GM19193 (cell line): ENCODE data around the gene TMEM72.

Experiments
- POLR2A ChIP-seq: IDR thresholded peaks from 4 replicates; pipeline ENCODE4 v1.6.1; 2011; ENCODE audit not compliant: insufficient read depth, insufficient read length; ENCODE audit errors: extremely low read depth

The TMEM72 gene

DNA sequence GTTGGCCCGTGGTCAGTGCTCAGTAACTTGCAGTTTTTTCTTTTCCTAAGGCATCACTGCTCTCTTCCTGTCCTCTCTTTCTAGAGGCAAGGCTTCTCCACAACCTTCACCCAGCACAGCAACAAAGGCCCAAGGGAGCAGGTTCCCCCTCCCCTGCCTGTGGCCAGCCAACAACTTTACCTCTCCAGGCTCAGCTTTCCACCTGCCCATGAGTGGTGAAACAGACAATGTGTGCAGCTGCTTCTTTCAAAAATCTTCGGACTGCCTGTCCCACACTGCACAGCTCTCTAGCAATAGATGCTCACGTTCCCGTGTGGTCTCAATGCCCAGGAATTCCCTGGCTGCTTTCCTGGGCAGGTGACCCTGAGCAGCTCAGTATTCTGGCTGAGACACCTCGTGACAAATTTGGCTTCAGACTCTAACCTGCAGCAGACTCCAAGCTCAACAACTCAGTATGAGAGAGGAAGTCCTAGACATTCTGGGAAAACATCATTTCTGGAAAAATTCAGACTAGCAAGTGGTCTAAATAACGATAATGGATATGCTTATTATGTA lies 28.9 kb upstream of the TMEM72 start:
- TF ChIP-seq POLR2A = no peak

DNA sequence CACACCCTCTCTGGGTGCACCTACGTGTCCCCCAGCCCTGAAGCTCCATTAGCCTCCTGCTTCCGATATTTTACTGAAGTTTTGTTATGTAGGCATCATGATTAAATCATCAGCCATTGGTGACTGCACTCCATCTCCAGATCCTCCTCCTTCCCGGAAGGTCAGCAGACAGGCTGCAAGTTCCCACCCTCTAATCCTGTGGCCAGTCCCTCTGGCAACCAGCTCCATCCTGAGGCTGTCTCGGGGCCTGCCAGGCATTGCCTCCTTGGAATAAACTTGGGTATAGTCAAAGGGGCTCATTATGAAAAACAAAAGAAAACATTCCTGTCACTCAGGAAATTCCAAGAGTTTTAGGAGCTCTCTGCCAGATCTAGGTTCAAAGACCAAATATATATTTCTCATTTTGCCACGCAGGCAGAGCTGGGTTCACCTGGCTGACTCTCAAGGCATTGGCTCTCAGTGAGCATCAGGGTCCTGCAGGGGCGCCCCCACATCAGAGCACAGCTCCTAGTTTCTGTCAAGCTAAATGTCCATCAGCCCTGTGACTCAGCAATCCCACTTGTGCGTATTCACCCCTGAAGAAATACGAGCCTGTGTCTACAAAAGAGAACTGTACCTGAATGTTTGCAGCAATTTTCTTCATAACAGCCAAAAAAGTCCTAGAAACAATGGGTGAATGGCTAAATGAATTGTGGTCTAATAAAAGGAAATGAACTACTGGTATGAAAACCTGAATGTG lies 27.4 kb upstream of the TMEM72 start:
- no peak for TF ChIP-seq POLR2A

- no peak for TF ChIP-seq POLR2A
Observed at GRCh38 chr10:44885710-44886109, 25.4 kb upstream of the TMEM72 start.

DNA sequence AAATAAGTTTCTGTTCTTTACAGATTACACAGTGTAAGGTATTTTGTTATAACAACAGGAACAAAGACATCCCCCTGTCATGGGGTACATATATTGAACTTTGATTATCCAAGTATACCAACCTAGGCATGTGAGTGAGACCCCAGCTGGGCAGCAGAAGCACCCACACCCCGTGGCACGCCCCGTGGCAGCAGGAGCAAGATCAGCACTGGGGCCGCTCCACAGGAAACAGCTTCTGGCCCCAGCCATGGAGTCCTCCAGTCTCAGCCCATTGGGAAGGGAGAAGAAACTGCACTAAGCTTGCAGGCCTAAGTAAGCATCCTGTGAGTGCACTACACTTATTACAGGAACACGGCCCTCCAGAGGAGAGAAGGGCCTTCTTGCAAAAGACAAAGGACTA lies 24.2 kb upstream of the TMEM72 start:
- no peak for TF ChIP-seq POLR2A

GRCh38 chr10:44888886-44889285 lies 22.3 kb upstream of the TMEM72 start:
- no peak for TF ChIP-seq POLR2A

- no peak for TF ChIP-seq POLR2A
Observed at GRCh38 chr10:44889834-44890233, 21.3 kb upstream of the TMEM72 start.

DNA sequence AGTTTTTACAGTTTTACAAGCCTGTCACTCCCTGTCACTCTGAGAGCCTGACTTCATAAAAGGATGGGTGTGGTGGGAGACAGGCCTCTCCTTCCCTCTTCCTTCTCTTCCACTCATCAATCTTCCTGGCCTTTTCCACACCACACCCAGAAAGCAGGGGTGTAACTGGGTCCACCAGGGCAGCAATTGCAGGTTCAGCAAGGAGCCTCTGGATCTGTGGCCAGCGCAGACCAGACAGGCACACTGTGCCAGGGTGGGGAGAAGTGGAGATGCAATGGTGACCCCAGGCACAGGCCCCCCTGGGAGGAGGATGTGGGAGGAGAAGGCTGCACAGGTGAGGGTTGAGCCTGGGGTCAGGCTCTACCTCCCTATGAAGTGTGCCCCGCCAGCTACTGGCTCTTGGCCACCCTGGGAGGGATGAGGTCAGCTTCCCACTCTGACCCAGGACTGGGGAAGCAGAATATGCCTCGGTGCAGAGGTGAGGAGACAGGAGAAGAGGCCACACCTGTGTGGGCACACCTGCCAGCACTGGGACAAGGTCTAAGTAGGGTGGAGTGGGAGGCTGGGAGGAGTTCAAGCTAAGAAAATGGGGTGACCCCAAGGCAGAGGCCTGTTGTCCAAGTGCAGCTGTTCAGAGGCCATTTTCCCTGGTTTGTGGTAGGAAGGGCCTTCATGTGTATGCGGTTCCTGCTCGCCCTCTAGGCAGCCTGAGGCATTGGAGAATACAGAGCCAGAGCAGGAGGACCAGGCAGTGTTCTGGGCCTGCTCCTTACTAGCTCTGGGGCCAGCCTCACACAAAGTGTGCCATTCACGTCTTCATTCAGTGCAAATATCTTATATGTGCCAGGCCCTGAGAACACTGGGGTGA lies 20.2 kb upstream of the TMEM72 start:
- no peak for TF ChIP-seq POLR2A

DNA sequence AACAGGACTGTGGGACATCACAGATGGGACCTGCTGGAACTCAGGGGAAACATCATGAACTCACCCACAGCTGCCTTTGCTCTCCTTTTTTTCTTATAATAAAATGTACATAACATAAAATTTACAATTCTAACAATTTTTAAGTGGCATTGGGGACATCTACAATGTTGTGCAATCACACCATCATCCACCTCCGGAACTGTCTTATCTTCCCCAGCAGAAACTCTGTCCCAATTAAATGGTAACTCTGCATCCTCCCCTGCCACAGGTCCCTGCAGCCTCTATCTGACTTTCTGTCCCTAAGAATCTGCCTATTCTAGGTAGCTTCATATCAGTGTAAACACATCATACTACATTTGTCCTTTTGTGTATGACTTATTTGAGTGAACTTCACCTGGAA lies 19.4 kb upstream of the TMEM72 start:
- TF ChIP-seq POLR2A = no peak

GRCh38 chr10:44893604-44894468 lies 17.3 kb upstream of the TMEM72 start:
- no peak for TF ChIP-seq POLR2A

DNA sequence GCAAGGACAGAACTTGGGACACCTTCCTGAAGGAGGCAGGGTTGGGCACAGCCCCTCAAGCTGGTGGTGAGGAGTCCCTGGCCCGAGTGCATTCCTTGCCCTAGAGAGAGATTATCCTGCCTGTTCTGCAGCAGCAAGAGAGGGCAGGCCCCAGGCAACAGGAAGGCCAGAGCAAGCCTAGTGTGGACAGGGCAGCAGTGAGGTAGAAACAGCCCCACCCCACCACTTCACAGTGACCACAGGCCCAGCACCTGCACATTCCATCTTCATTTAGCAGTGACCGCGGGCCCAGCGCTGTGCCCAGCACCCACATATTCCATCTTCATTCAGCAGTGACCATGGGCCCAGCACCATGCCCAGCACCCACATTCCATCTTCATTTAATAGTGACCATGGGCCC lies 16.4 kb upstream of the TMEM72 start:
- no peak for TF ChIP-seq POLR2A

DNA sequence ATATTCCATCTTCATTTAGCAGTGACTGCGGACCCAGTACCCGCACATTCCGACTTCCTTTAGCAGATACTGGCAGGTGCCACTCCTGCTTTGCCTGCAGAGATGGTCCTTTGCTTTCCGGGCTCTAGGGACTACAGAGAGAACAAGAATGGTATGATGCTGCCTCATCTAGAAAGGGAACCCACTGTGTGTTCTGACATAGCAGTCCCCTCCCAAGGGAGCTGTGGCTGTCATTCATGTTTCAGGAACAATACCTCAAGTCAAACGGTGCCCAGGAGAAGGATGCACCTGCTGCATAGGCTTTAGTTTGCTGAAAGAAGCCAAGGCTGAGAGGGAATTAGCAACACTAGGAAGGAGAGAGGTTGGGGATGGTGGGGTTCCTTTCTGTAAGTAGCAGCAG lies 15.9 kb upstream of the TMEM72 start:
- TF ChIP-seq POLR2A = no peak

DNA sequence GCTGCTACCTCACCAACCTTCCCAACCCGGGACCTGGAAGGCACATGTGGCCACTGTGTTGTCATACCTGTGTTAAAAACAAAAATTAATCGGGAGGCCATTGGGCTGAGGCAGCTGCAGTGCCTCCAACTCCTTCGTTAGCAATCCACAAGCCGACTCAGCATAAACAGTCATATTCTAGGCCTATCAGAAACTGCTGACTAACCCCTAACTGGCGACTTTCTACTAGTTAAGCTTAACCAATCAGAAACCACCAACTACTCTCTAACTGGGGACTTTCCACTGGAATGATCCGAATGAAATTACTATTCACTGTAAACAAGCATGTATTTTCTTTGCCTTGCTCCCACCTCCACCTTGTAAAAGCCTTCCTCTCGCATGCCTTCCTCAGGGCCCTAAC lies 14.1 kb upstream of the TMEM72 start:
- TF ChIP-seq POLR2A = no peak

DNA sequence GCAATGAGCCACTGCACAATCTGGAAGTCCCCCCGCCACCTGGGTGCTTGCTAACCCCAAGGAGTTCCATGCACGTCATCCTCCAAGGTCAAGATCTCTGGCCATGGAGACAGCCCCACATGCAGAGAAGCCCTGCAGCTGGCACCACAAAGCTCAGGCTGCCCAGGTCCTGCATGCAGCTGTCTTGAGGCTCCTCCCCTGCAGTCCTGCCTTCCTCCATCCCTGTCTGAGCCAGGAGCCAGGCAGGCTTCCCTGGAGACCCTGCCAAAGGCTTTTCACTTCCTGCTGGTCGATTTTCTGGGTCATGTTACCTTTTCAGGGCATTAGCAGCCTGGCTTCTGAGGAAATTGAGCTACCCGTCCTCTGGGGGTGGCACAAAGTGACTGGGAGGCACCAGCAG lies 12.5 kb upstream of the TMEM72 start:
- no peak for TF ChIP-seq POLR2A

- TF ChIP-seq POLR2A = no peak
Observed at GRCh38 chr10:44899450-44900080, 11.6 kb upstream of the TMEM72 start.
